DND-41 (cell line): ENCODE data around the gene UBR3.

ENCODE experiments used
- ATAC-seq: fragments of 200-7000 bp; cut with Tn5 transposase; 3 replicates; pipeline ENCODE4 v1.9.1; 2021; ENCODE audit warnings: low read depth; ENCODE audit not compliant: insufficient read depth
- DNase-seq: peaks from one replicate; pipeline ENCODE4 v3.0.0-alpha.2; 2020
- H2AFZ ChIP-seq: 2 replicates; pipeline ENCODE4 v1.6.0; 2012; ENCODE audit warnings: low read depth, low read length
- H3K27ac ChIP-seq: 2 replicates; pipeline ENCODE4 v1.5.1; 2012; ENCODE audit warnings: low read length, inconsistent platforms
- H3K27me3 ChIP-seq: fragments of 200-600 bp; sonication (generic); 2 replicates; pipeline ENCODE4 v1.6.0; 2012; ENCODE audit warnings: low read length, mild to moderate bottlenecking, inconsistent platforms; ENCODE audit not compliant: insufficient read depth, poor library complexity
- H3K36me3 ChIP-seq: 2 replicates; pipeline ENCODE4 v1.5.1; 2012; ENCODE audit warnings: low read length, inconsistent platforms; ENCODE audit not compliant: insufficient read depth
- H3K4me1 ChIP-seq: 2 replicates; pipeline ENCODE4 v1.5.1; 2012; ENCODE audit warnings: mild to moderate bottlenecking, low read length; ENCODE audit not compliant: insufficient read depth
- H3K4me2 ChIP-seq: 2 replicates; pipeline ENCODE4 v1.6.0; 2012; ENCODE audit warnings: mild to moderate bottlenecking, moderate library complexity, low read length, inconsistent platforms; ENCODE audit not compliant: insufficient read depth
- H3K4me3 ChIP-seq, 2 experiments: fragments of 200-600 bp in 1 of 2; shearing (Covaris generic) in 1 of 2; 2 replicates each; pipeline ENCODE4 v1.5.1; 2012 to 2016; ENCODE audit warnings: inconsistent platforms in 2 of 2, low read length in 2 of 2, mild to moderate bottlenecking in 2 of 2, low read depth in 1 of 2, moderate library complexity in 1 of 2
- H3K79me2 ChIP-seq: 2 replicates; pipeline ENCODE4 v1.6.0; 2012; ENCODE audit warnings: low read length, inconsistent platforms; ENCODE audit not compliant: insufficient read depth
- H3K9ac ChIP-seq: 2 replicates; pipeline ENCODE4 v1.6.0; 2012; ENCODE audit warnings: low read depth, mild to moderate bottlenecking, inconsistent platforms, low read length, moderate library complexity
- H3K9me3 ChIP-seq: 2 replicates; pipeline ENCODE4 v1.5.1; 2012; ENCODE audit warnings: low read length, moderate library complexity, mild to moderate bottlenecking, inconsistent platforms; ENCODE audit not compliant: insufficient read depth, severe bottlenecking
- H4K20me1 ChIP-seq: 2 replicates; pipeline ENCODE4 v1.6.0; 2012; ENCODE audit warnings: low read length; ENCODE audit not compliant: insufficient read depth
- CTCF ChIP-seq: IDR thresholded peaks from 2 replicates; pipeline ENCODE4 v1.5.1; 2012; ENCODE audit warnings: borderline replicate concordance, low read length, moderate library complexity, mild to moderate bottlenecking; ENCODE audit not compliant: poor library complexity, severe bottlenecking; ENCODE audit errors: extremely low read depth
- EZH2 ChIP-seq: IDR thresholded peaks from 3 replicates; pipeline ENCODE4 v1.6.1; 2012; ENCODE audit warnings: borderline replicate concordance, low read depth, mild to moderate bottlenecking, moderate library complexity, low read length, inconsistent platforms; ENCODE audit not compliant: severe bottlenecking

The UBR3 gene

GRCh38 chr2:170022692-170023091 lies 195.4 kb downstream of the UBR3 start:
- Histone ChIP-seq H3K27ac (no peak overlapping the region), H3K4me1 (no peaks in the 10 kb centered on the region), H3K9me3 (no peaks in the 10 kb centered on the region), H3K79me2 (no peaks in the 10 kb centered on the region), H3K36me3 (peaks cover 16% of the 10 kb centered on the region; the same call in 1 of the 2 replicates), H4K20me1 (no peaks in the 10 kb centered on the region), H3K9ac (no peak overlapping the region), H3K4me3 (no peak overlapping the region), H3K4me2 (no peak overlapping the region), H2AFZ (no peak overlapping the region), H3K27me3 (no peaks in the 10 kb centered on the region)
- DNase-seq (no peak), ATAC-seq (no peak)
- TF ChIP-seq EZH2 (no peak), CTCF (no peak)

- no peak overlapping the region for H3K27ac ChIP-seq
- TF ChIP-seq EZH2 (no peak), CTCF (no peak)
- no peak overlapping the region for H3K4me3 ChIP-seq
- H3K27me3 ChIP-seq, result no peaks in the 10 kb centered on the region
- H3K79me2 ChIP-seq, result no peaks in the 10 kb centered on the region
- no peaks in the 10 kb centered on the region for H4K20me1 ChIP-seq
- H3K9me3 ChIP-seq, result no peaks in the 10 kb centered on the region
- H3K9ac ChIP-seq, result no peak overlapping the region
- H3K4me2 ChIP-seq, result no peak overlapping the region
- DNase-seq (no peak), ATAC-seq (no peak)
- no peaks in the 10 kb centered on the region for H3K4me1 ChIP-seq
- H2AFZ ChIP-seq, result no peak overlapping the region
- H3K36me3 ChIP-seq, result peaks cover 21% of the 10 kb centered on the region; the same call in 1 of the 2 replicates
Observed at GRCh38 chr2:170024721-170025120, 197.5 kb downstream of the UBR3 start.

GRCh38 chr2:170025223-170025622 lies 198.0 kb downstream of the UBR3 start:
- no peak for ATAC-seq
- Histone ChIP-seq H4K20me1 (no peaks in the 10 kb centered on the region), H2AFZ (no peak overlapping the region), H3K79me2 (no peaks in the 10 kb centered on the region), H3K9me3 (no peaks in the 10 kb centered on the region), H3K36me3 (peaks cover 24% of the 10 kb centered on the region; the same call in 1 of the 2 replicates), H3K27ac (no peak overlapping the region), H3K9ac (no peak overlapping the region), H3K4me2 (no peak overlapping the region), H3K4me3 (no peak overlapping the region), H3K27me3 (no peaks in the 10 kb centered on the region), H3K4me1 (no peaks in the 10 kb centered on the region)
- no peak for DNase-seq
- TF ChIP-seq CTCF (no peak), EZH2 (no peak)

GRCh38 chr2:170026361-170026760 lies 199.1 kb downstream of the UBR3 start:
- no peak for ATAC-seq
- H3K79me2 ChIP-seq, result no peaks in the 10 kb centered on the region
- no peak overlapping the region for H2AFZ ChIP-seq
- no peak overlapping the region for H3K9ac ChIP-seq
- DNase-seq, result no peak
- no peaks in the 10 kb centered on the region for H4K20me1 ChIP-seq
- no peak for TF ChIP-seq CTCF
- no peak for TF ChIP-seq EZH2
- no peaks in the 10 kb centered on the region for H3K4me1 ChIP-seq
- no peak overlapping the region for H3K4me2 ChIP-seq
- peaks cover 24% of the 10 kb centered on the region; the same call in 1 of the 2 replicates for H3K36me3 ChIP-seq
- no peaks in the 10 kb centered on the region for H3K27me3 ChIP-seq
- H3K27ac ChIP-seq, result no peak overlapping the region
- no peak overlapping the region for H3K4me3 ChIP-seq
- no peaks in the 10 kb centered on the region for H3K9me3 ChIP-seq
